ENCODE measurements around the gene FAM107A.

The FAM107A gene

GRCh38 chr3:58566398-58567250 lies 10.6 kb downstream of the FAM107A start:
- DNase-seq = no peak

- DNase-seq = no peak
These were observed 11.4 kb downstream of the FAM107A start for GRCh38 chr3:58565621-58566397.

GRCh38 chr3:58564456-58565160 lies 12.6 kb downstream of the FAM107A start:
- DNase-seq = no peak

- DNase-seq = no peak
These were observed 13.1 kb downstream of the FAM107A start for GRCh38 chr3:58564054-58564453.

GRCh38 chr3:58563386-58564035 lies 13.7 kb downstream of the FAM107A start:
- no peak for DNase-seq

GRCh38 chr3:58562498-58562897 lies 14.7 kb downstream of the FAM107A start:
- no peak for DNase-seq

- no peak for DNase-seq
These were observed 16.4 kb downstream of the FAM107A start for GRCh38 chr3:58560771-58561311.

GRCh38 chr3:58559586-58559985 lies 17.6 kb downstream of the FAM107A start:
- no peak for DNase-seq

- DNase-seq = no peak
These were observed 19.7 kb downstream of the FAM107A start for GRCh38 chr3:58557491-58557890.

- DNase-seq = no peak
These were observed 20.4 kb downstream of the FAM107A start for GRCh38 chr3:58556761-58557221.

- DNase-seq = no peak
These were observed 21.2 kb downstream of the FAM107A start for GRCh38 chr3:58556001-58556400.

- no peak for DNase-seq
These were observed 22.0 kb downstream of the FAM107A start for GRCh38 chr3:58555203-58555602.

- DNase-seq = no peak
These were observed 24.2 kb downstream of the FAM107A start for GRCh38 chr3:58553003-58553402.

GRCh38 chr3:58551636-58552180 lies 25.5 kb downstream of the FAM107A start:
- DNase-seq = no peak

- no peak for DNase-seq
These were observed 32.6 kb downstream of the FAM107A start for GRCh38 chr3:58544541-58544940.

- no peak for DNase-seq
These were observed 36.9 kb downstream of the FAM107A start for GRCh38 chr3:58540176-58540858.

- no peak for DNase-seq
These were observed 37.6 kb downstream of the FAM107A start for GRCh38 chr3:58539626-58540025.

- DNase-seq = no peak
These were observed 39.5 kb downstream of the FAM107A start for GRCh38 chr3:58537412-58538301.

- DNase-seq = no peak
These were observed 40.4 kb downstream of the FAM107A start, which contains the start of gene ACOX2 for GRCh38 chr3:58536501-58537411. TSS of gene ACOX2 (minus strand) at chr3:58537190. CDS start at chr3:58535106, 2,084 bp downstream.
